Caco-2 (cell line): ENCODE results near the gene SLC6A2. TPM values are rescaled to one million over a fixed set of nuclear protein-coding genes. Genes with fewer than 3 reads are reported as not detected.

Experiments
- BruUV-seq: library from RNA; stranded (reverse); fragments of 400-500 nt; replicated peaks from 2 replicates; lab custom pipeline; 2021; lab: Mats Ljungman, UMichigan
- CTCF ChIA-PET: fragments of 300-600 bp; sonication (Branson Sonifier 250); formaldehyde crosslinking; loops from one replicate; lab custom pipeline; 2022; ENCODE audit warnings: antibody characterized with exemption; lab: Charles Lee
- POLR2A ChIA-PET: fragments of 300-600 bp; sonication (Branson Sonifier 250); formaldehyde crosslinking; loops from one replicate; lab custom pipeline; 2022; ENCODE audit warnings: antibody characterized with exemption; lab: Charles Lee
- DNase-seq, 2 experiments: peaks; one replicate each; pipeline versions ENCODE4 v3.0.0 to v3.0.0-alpha.2; 2020 to 2022
- H3K27me3 ChIP-seq: replicated peaks from 2 replicates; pipeline ENCODE4 v1.6.0; 2011; ENCODE audit warnings: low read length; ENCODE audit not compliant: control insufficient read depth, insufficient read depth
- H3K36me3 ChIP-seq: 2 replicates; pipeline ENCODE4 v1.5.1; 2011; ENCODE audit warnings: low read length; ENCODE audit not compliant: control insufficient read depth, insufficient read depth
- H3K4me1 ChIP-seq: fragments of 250-450 bp; sonication (Bioruptor Pico); 2 replicates; pipeline ENCODE4 v1.5.1; 2020; ENCODE audit warnings: mild to moderate bottlenecking
- H3K4me3 ChIP-seq: 2 replicates; pipeline ENCODE4 v1.5.1; 2011; ENCODE audit warnings: low read depth, mild to moderate bottlenecking, control low read depth, low read length
- H3K9me3 ChIP-seq: fragments of 250-450 bp; sonication (Bioruptor Pico); 2 replicates; pipeline ENCODE4 v1.5.1; 2020; ENCODE audit warnings: mild to moderate bottlenecking, moderate library complexity
- H3K27ac Mint-ChIP-seq: one replicate; pipeline ENCODE4 v1.8.0; 2022; ENCODE audit warnings: mixed read lengths; ENCODE audit not compliant: unreplicated experiment
- H3K27me3 Mint-ChIP-seq: one replicate; pipeline ENCODE4 v1.8.0; 2022; ENCODE audit warnings: mixed read lengths; ENCODE audit not compliant: insufficient read depth, unreplicated experiment
- H3K36me3 Mint-ChIP-seq: one replicate; pipeline ENCODE4 v1.8.0; 2022; ENCODE audit warnings: mild to moderate bottlenecking, mixed read lengths; ENCODE audit not compliant: insufficient read depth, unreplicated experiment
- H3K4me1 Mint-ChIP-seq: one replicate; pipeline ENCODE4 v1.8.0; 2022; ENCODE audit warnings: low read depth, mixed read lengths; ENCODE audit not compliant: unreplicated experiment
- H3K4me3 Mint-ChIP-seq: one replicate; pipeline ENCODE4 v1.8.0; 2022; ENCODE audit warnings: mild to moderate bottlenecking, moderate library complexity, mixed read lengths; ENCODE audit not compliant: unreplicated experiment
- H3K9me3 Mint-ChIP-seq: one replicate; pipeline ENCODE4 v1.8.0; 2022; ENCODE audit warnings: mixed read lengths; ENCODE audit not compliant: unreplicated experiment
- intact Hi-C: fragments of 100-400 bp; cut with micrococcal nuclease; formaldehyde crosslinking; loops from one replicate; pipeline ENCODE4 v1.10.0; 2022; ENCODE audit not compliant: unreplicated experiment
- total RNA-seq: library from RNA; stranded (reverse); gene quantifications from 2 replicates; pipeline ENCODE4 v1.2.3, GENCODE V29; 2022
- TF ChIP-seq, protein P1 (sequence below), 2 experiments: fragments of 200-600 bp in 1 of 2; IDR thresholded peaks; 1 replicate in 1 of 2; 2 replicates in 1 of 2; pipeline versions ENCODE4 v1.5.1 to v1.8.0; 2011 to 2022; ENCODE audit warnings: antibody characterized with exemption in 1 of 2, control low read depth in 1 of 2, inconsistent platforms in 1 of 2, low read depth in 1 of 2, low read length in 1 of 2, mild to moderate bottlenecking in 1 of 2, moderate library complexity in 1 of 2; ENCODE audit not compliant: insufficient read depth in 1 of 2, severe bottlenecking in 1 of 2, unreplicated experiment in 1 of 2

SLC6A2 gene
- total RNA-seq, 1 experiment from 2014 or later = not detected

- Mint-ChIP-seq H3K9me3 (no peaks in the 10 kb centered on the region), H3K27ac (no peak overlapping the region), H3K4me3 (no peak overlapping the region), H3K4me1 (no peaks in the 10 kb centered on the region), H3K36me3 (no peaks in the 10 kb centered on the region), H3K27me3 (peaks cover 8% of the 10 kb centered on the region)
- no peak for DNase-seq
- TF ChIP-seq, protein P1, sequence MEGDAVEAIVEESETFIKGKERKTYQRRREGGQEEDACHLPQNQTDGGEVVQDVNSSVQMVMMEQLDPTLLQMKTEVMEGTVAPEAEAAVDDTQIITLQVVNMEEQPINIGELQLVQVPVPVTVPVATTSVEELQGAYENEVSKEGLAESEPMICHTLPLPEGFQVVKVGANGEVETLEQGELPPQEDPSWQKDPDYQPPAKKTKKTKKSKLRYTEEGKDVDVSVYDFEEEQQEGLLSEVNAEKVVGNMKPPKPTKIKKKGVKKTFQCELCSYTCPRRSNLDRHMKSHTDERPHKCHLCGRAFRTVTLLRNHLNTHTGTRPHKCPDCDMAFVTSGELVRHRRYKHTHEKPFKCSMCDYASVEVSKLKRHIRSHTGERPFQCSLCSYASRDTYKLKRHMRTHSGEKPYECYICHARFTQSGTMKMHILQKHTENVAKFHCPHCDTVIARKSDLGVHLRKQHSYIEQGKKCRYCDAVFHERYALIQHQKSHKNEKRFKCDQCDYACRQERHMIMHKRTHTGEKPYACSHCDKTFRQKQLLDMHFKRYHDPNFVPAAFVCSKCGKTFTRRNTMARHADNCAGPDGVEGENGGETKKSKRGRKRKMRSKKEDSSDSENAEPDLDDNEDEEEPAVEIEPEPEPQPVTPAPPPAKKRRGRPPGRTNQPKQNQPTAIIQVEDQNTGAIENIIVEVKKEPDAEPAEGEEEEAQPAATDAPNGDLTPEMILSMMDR (IDR thresholded peaks at IDR 0.05; ENCODE audit: insufficient read depth in 1 of 2, low read depth in 1 of 2, low read length in 1 of 2, severe bottlenecking in 1 of 2, unreplicated experiment in 1 of 2) = no peak
- BruUV-seq = no TSS peak
- POLR2A ChIA-PET = no interaction called here
- Histone ChIP-seq H3K4me1 (no peaks in the 10 kb centered on the region), H3K27me3 (no peaks in the 10 kb centered on the region), H3K9me3 (no peaks in the 10 kb centered on the region), H3K4me3 (no peak overlapping the region), H3K36me3 (no peaks in the 10 kb centered on the region)
- intact Hi-C loops = loop anchor here (1.0 to 5.0 kb wide), 3 partner anchors 54 to 236 kb away; no protein-coding TSS in a partner anchor
- CTCF ChIA-PET = interaction anchor here (0.5 to 5.8 kb wide), 5 partner anchors 188 to 268 kb away, joined by 3 to 58 read pairs (median 4); no protein-coding TSS in a partner anchor
Measured at GRCh38 chr16:55700961-55701360, 45.2 kb downstream of the SLC6A2 start.

- TF ChIP-seq, protein P1 (IDR thresholded peaks at IDR 0.05; ENCODE audit: insufficient read depth in 1 of 2, low read depth in 1 of 2, low read length in 1 of 2, severe bottlenecking in 1 of 2, unreplicated experiment in 1 of 2) = peak; percentile 78 to 86
- H3K27me3 ChIP-seq = no peaks in the 10 kb centered on the region
- CTCF ChIA-PET = interaction anchor here (0.5 to 5.8 kb wide), 7 partner anchors 57 to 269 kb away, joined by 3 to 58 read pairs (median 4); no protein-coding TSS in a partner anchor
- H3K9me3 ChIP-seq = no peaks in the 10 kb centered on the region
- Mint-ChIP-seq H3K9me3 (no peaks in the 10 kb centered on the region), H3K36me3 (no peaks in the 10 kb centered on the region), H3K27me3 (peaks cover 14% of the 10 kb centered on the region), H3K4me3 (no peak overlapping the region), H3K27ac (no peak overlapping the region), H3K4me1 (no peaks in the 10 kb centered on the region)
- H3K36me3 ChIP-seq = no peaks in the 10 kb centered on the region
- intact Hi-C loops = loop anchor here (1.0 to 5.0 kb wide), 3 partner anchors 54 to 236 kb away; no protein-coding TSS in a partner anchor
- BruUV-seq = no TSS peak
- DNase-seq = peak; percentile 66 to 68
- H3K4me3 ChIP-seq = no peak overlapping the region
- no peaks in the 10 kb centered on the region for H3K4me1 ChIP-seq
- POLR2A ChIA-PET = no interaction called here
Measured at GRCh38 chr16:55701442-55702319, 45.9 kb downstream of the SLC6A2 start.
